HTERT RPE-1 (cell line): ENCODE data around the gene DPYSL3.
"Not testable (repeated sequence)": the region's sequence is repeated elsewhere in the genome, so short reads cannot be mapped to it uniquely, and the experiment has no call there.

Experiments used
- in situ Hi-C: fragments of 300-500 bp; cut with MboI; formaldehyde crosslinking; loops from 4 replicates; pipeline ENCODE4 v1.14.3; 2020; ENCODE audit warnings: low sequenced_read_pairs

The DPYSL3 gene

DNA sequence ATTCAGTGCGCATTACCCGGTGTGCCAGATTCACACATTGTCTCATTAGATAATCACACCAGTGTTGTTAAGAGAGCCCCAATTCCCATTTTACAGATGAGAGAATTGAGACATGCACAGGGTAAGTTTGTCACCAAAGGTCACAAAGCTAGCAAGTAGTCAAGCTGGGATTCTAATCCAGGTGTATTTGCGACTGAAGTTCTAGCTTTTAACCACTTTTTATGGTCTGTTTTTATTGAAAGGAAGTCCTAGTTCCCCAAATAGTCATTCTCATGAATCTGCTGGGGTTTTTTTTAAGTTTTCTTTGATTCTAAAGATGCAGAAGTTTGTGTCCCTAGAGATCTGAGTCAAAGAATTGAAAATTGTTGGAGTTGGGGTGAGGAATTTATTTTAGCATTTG is 136.5 kb downstream of the DPYSL3 start:
- in situ Hi-C loops = no loop called here

- in situ Hi-C loops = no loop called here
Measured at GRCh38 chr5:147372191-147372590, 137.7 kb downstream of the DPYSL3 start.

DNA sequence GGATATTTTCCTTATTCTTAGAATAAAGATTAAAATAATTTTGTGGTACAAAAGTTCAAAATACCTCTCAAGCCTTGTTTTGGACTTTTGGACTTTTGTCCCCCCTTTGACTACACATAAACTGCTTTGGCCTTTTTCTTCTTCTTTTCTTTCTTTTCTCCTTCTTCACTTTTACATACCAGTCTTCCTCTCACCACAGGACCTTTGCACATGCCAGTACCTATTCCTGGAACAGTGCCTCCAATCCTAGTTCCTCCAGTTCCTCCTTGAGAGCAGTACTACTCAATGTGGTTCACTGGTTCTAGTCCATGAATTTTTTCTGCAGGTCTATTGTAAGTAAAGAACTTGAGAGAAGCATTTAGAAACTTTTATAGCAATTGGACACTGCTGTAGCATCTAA is 138.6 kb downstream of the DPYSL3 start:
- in situ Hi-C loops = no loop called here

GRCh38 chr5:147369742-147370374 is 140.0 kb downstream of the DPYSL3 start:
- in situ Hi-C loops = no loop called here

- in situ Hi-C loops = not testable (repeated sequence)
Measured at GRCh38 chr5:147367381-147367780, 142.5 kb downstream of the DPYSL3 start.

GRCh38 chr5:147361441-147362175 is 148.3 kb downstream of the DPYSL3 start:
- in situ Hi-C loops = no loop called here

- in situ Hi-C loops = no loop called here
Measured at GRCh38 chr5:147360816-147361215, 149.1 kb downstream of the DPYSL3 start.

DNA sequence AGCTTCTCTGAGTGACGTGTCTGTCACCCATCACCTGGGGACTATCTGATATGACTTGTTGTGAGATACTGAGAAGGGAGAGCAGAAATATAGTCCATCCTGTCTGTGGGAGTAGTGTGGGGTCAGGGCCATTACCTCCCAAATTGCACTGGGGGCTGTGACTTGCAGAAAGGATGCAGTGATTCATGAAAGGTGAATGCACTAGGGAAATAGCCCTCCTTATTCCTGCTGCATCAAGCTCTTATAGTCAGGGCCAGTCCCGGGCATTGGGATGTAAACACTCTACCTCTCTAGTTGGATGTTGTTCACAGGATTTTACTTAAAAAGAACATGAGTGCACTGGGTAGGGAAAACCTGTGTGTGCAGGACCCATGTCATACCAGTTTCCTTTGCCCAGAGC is 150.3 kb downstream of the DPYSL3 start:
- in situ Hi-C loops = no loop called here

DNA sequence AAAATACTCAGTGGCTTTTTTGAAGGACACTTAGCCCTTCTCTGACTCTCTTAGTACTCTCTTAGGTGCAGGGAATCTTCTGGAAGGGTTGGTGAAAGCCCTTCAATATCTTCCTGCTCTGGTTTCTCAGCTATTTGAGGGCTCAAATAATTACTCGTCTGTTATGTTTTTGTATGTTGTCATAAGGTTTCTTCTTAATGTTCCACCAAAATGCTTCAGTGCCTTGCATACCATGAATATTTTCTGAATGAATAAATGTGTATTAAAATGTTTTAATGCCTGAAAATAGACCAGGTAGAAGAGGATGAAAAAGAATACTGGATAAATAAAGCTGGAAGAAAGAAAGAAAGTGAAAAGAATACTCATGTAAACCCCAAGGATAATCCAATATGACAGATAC is 150.8 kb downstream of the DPYSL3 start:
- in situ Hi-C loops = no loop called here

GRCh38 chr5:147349241-147349640 is 160.6 kb downstream of the DPYSL3 start:
- in situ Hi-C loops = no loop called here

DNA sequence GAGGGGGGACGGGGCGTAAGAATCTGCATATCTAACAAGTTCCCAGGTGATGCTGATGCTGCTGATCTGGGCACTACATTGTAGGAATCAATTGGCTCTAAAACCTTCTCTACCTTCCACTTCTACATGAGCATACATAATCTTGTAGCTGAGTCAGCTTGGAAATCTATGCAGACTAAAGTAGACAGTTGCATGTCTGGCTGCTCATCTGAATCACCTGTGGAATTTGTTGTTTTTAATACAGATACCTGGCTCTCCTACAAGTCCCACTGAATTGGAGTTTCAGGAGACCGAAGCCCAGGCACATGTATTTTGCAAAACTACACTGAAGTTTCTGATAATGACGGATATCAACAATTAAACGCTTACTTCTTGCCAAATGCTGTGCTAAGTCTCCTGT is 161.4 kb downstream of the DPYSL3 start:
- in situ Hi-C loops = no loop called here

DNA sequence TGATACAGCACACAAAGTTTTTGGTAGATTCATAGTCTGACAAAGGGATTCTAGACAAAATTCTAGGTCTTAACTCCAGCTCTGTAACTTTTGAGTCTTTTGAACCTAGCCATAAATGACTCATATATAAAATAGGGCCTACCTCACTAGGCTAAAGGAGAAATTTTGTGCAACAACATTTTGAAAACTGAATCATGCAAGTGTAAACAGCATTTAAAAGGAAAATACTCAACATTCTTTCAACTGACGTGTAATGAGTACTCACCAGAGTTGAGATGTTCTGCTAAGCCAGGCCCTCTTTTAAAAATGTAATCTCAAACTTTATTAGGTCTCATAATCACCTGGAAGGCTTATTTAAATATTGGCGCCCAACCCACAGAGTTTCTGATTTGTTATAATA is 161.8 kb downstream of the DPYSL3 start:
- in situ Hi-C loops = no loop called here

- in situ Hi-C loops = no loop called here
Measured at GRCh38 chr5:147346006-147346561, 163.8 kb downstream of the DPYSL3 start.

DNA sequence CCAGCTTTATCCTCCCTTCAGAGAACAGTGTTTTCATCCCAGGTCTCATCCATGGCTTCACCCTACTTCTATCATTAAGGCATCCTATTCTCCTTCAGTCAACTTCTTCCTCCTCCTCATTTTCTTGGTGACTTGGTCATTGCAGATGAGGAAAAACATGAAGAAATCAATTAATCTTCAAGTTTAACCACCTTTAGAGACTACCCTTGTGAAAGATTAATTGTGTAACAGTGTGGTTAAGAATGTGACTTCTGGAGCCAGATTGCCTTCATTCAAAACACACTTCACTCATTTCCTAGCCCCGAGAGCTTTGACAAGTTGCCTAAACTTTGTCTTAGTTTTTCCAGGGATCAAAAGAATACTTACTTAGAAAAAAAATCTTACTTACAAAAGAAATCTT is 165.0 kb downstream of the DPYSL3 start:
- in situ Hi-C loops = no loop called here

- in situ Hi-C loops = no loop called here
Measured at GRCh38 chr5:147341345-147341744, 168.5 kb downstream of the DPYSL3 start.

DNA sequence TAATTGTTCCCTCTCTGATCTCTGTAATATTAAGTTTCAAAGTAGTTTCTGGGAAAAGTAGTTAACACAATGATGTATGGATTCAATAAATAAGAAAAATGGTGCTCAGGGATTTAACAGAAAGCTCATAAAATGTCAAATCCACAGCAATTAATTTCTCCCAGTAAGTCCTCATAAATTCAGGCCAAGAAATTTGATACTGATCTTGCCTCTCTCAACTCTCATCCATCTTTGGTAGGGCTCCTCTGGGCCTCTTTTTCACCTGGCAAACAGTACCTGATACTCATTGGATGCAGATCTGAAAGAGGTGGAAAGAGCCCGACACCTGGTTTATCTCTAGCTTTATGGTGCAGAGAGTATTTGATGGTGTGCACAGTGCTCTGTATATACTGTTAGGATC is 168.9 kb downstream of the DPYSL3 start:
- in situ Hi-C loops = no loop called here
